A549 (cell line): Measurements from ENCODE around the gene RUSF1.

Source experiments
- CEBPB ChIP-seq, 2 experiments: fragments of >200 bp in 1 of 2; sonication (Bioruptor Twin) in 1 of 2; formaldehyde crosslinking in 1 of 2; IDR thresholded peaks; 2 replicates each; pipeline ENCODE4 v1.6.1; 2012 to 2016
- CTCF ChIP-seq: fragments of >200 bp; sonication (Bioruptor Twin); formaldehyde crosslinking; IDR thresholded peaks from 3 replicates; pipeline ENCODE4 v1.5.1; 2016
- EP300 ChIP-seq, 2 experiments: fragments of >200 bp; sonication (Bioruptor Twin); formaldehyde crosslinking; IDR thresholded peaks; 2 replicates in 1 of 2; 3 replicates in 1 of 2; pipeline ENCODE4 v1.6.1; 2016 to 2017
- HMGXB4 ChIP-seq: fragments of 250-450 bp; sonication (Bioruptor Pico); IDR thresholded peaks from 2 replicates; pipeline ENCODE4 v1.5.0; 2021; ENCODE audit warnings: mild to moderate bottlenecking, moderate library complexity, borderline replicate concordance
- JUN ChIP-seq, 2 experiments: fragments of >200 bp; sonication (Bioruptor Twin); formaldehyde crosslinking; IDR thresholded peaks; 2 replicates in 1 of 2; 3 replicates in 1 of 2; pipeline ENCODE4 v1.6.1; 2016 to 2017
- RAD21 ChIP-seq, 2 experiments: fragments of >200 bp in 1 of 2; sonication (Bioruptor Twin) in 1 of 2; formaldehyde crosslinking in 1 of 2; IDR thresholded peaks in 1 of 2; conservative IDR thresholded peaks in 1 of 2; 2 replicates in 1 of 2; 3 replicates in 1 of 2; pipeline ENCODE4 v1.6.1; 2012 to 2018; ENCODE audit warnings: inconsistent platforms in 1 of 2
- USF2 ChIP-seq: fragments of 450-650 bp; IDR thresholded peaks from 2 replicates; pipeline ENCODE4 v1.6.1; 2014; ENCODE audit warnings: antibody characterized with exemption
- TF ChIP-seq, protein P1 (sequence below): IDR thresholded peaks from 2 replicates; pipeline ENCODE4 v1.6.1; 2012

- TF ChIP-seq RAD21 (conservative IDR thresholded peaks at IDR 0.05 in 1 of 2, IDR thresholded peaks at IDR 0.05 in 1 of 2), result no peak
- no peak for TF ChIP-seq CEBPB (IDR thresholded peaks at IDR 0.05)
- TF ChIP-seq CTCF, result no peak
- TF ChIP-seq HMGXB4 (CRISPR knock-in tag), result no peak
- TF ChIP-seq, protein P1, sequence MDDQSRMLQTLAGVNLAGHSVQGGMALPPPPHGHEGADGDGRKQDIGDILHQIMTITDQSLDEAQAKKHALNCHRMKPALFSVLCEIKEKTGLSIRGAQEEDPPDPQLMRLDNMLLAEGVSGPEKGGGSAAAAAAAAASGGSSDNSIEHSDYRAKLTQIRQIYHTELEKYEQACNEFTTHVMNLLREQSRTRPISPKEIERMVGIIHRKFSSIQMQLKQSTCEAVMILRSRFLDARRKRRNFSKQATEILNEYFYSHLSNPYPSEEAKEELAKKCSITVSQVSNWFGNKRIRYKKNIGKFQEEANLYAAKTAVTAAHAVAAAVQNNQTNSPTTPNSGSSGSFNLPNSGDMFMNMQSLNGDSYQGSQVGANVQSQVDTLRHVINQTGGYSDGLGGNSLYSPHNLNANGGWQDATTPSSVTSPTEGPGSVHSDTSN, result no peak
- no peak for TF ChIP-seq EP300 (IDR thresholded peaks at IDR 0.05)
- no peak for TF ChIP-seq JUN (IDR thresholded peaks at IDR 0.05)
- no peak for TF ChIP-seq USF2
Observed at GRCh38 chr16:31466381-31466841, 41.8 kb downstream of the RUSF1 start.
